Upper lobe of right lung (tissue), 1 donor: ENCODE results near the gene CCDC63. TPM values are rescaled to one million over a fixed set of nuclear protein-coding genes. Genes with fewer than 3 reads are reported as not detected.

Source experiments
- ATAC-seq: fragments of 200-7000 bp; cut with Tn5 transposase; one replicate; pipeline ENCODE4 v1.9.1; 2020; ENCODE audit warnings: mild to moderate bottlenecking, moderate library complexity
- DNase-seq: peaks from one replicate; pipeline ENCODE4 v3.0.0-alpha.2; 2020
- H3K27ac ChIP-seq: fragments of 200-600 bp; one replicate; pipeline ENCODE4 v1.8.0; 2022
- H3K27me3 ChIP-seq: fragments of 200-600 bp; one replicate; pipeline ENCODE4 v1.8.0; 2022; ENCODE audit warnings: mild to moderate bottlenecking
- H3K36me3 ChIP-seq: fragments of 200-600 bp; one replicate; pipeline ENCODE4 v1.8.0; 2022
- H3K4me1 ChIP-seq: fragments of 200-600 bp; one replicate; pipeline ENCODE4 v1.8.0; 2022
- H3K4me3 ChIP-seq: fragments of 200-600 bp; one replicate; pipeline ENCODE4 v1.8.0; 2022; ENCODE audit warnings: mild to moderate bottlenecking
- H3K9me3 ChIP-seq: fragments of 200-600 bp; one replicate; pipeline ENCODE4 v1.8.0; 2022
- intact Hi-C: fragments of 100-400 bp; cut with DNase I; formaldehyde crosslinking; loops from one replicate; pipeline ENCODE4 v1.11.0; 2022
- total RNA-seq: library from RNA; stranded (reverse); fragmentation: NEBNext Ultra II Directional; extraction: Animal tissue kit (Norgen Biotek cat#: 25700); gene quantifications from one replicate; pipeline ENCODE4 v1.2.1, GENCODE V29; 2021
- TF ChIP-seq, protein P1 (sequence below): fragments of 200-600 bp; IDR thresholded peaks from one replicate; pipeline ENCODE4 v1.8.0; 2022; ENCODE audit warnings: antibody characterized with exemption
- donor health status: DM: no; HTN: yes; CAD: no; lungs with severe emphysema.

The CCDC63 gene
- total RNA-seq, 1 donor from 2014 or later, result not detected

DNA sequence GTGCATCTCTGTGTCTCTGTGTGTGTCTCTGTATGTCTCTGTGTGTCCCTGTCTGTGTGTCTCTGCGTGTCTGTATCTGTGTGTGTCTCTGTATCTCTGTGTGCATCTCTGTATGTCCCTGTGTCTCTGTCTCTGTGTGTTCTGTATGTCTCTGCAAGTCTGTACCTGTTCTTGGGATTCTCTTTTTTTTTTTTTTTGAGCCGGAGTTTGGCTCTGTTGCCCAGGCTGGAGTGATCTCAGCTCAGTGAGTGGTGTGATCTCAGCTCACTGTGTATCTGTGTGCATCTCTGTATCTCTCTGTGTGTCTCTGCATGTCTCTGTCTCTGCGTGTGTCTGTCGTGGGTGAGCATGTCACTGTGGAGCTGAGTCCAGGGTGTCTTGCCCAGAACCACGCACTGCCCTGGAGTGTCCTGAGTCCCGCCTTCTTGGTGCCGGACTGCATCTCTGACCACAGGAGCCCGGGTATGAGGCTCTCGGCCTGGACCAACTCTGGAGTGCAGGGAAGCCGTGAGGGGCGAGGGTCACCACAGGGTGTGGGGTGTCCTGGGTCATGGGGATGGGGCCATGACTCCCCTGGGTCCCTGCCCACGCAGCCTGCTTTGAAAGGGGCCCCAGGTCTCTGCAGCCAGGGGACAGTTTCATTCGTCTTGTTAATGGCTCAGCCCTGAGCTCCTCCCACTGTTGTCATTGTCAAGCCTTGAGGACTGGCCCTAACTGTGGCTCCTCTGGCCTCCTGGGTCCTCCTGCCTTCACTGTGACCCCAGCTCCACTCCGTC, 61.8 kb downstream of the CCDC63 start:
- DNase-seq, result no peak
- ATAC-seq, result no peak

DNA sequence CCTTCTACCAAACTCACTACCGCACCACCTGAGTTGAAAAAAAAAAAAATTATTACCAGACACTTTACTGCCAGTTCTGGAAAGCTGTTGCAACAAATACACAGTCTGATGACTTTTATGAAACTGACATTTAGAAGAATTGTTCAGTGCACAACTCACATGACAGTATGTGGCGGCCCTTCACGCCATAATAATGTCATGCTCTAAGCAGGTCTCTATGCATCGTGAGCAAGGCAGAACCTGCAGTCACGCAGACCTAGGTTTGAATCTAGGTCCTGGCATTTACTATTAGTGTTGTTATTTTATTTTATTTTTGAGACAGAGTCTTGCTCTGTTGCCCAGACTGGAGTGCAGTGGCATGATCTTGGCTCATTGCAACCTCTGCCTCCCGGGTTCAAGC, 65.5 kb downstream of the CCDC63 start:
- TF ChIP-seq, protein P1, sequence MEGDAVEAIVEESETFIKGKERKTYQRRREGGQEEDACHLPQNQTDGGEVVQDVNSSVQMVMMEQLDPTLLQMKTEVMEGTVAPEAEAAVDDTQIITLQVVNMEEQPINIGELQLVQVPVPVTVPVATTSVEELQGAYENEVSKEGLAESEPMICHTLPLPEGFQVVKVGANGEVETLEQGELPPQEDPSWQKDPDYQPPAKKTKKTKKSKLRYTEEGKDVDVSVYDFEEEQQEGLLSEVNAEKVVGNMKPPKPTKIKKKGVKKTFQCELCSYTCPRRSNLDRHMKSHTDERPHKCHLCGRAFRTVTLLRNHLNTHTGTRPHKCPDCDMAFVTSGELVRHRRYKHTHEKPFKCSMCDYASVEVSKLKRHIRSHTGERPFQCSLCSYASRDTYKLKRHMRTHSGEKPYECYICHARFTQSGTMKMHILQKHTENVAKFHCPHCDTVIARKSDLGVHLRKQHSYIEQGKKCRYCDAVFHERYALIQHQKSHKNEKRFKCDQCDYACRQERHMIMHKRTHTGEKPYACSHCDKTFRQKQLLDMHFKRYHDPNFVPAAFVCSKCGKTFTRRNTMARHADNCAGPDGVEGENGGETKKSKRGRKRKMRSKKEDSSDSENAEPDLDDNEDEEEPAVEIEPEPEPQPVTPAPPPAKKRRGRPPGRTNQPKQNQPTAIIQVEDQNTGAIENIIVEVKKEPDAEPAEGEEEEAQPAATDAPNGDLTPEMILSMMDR, result no peak
- ATAC-seq, result no peak

More for the DNA sequence above, 61.8 kb downstream of the CCDC63 start:
- no peaks in the 10 kb centered on the region for H3K4me1 ChIP-seq
- H3K36me3 ChIP-seq, result no peaks in the 10 kb centered on the region
- peaks cover 9% of the 10 kb centered on the region for H3K27me3 ChIP-seq
- intact Hi-C loops, result no loop called here
- TF ChIP-seq, protein P1, result no peak
- H3K9me3 ChIP-seq, result no peaks in the 10 kb centered on the region
- H3K27ac ChIP-seq, result no peak overlapping the region
- no peak overlapping the region for H3K4me3 ChIP-seq

DNA sequence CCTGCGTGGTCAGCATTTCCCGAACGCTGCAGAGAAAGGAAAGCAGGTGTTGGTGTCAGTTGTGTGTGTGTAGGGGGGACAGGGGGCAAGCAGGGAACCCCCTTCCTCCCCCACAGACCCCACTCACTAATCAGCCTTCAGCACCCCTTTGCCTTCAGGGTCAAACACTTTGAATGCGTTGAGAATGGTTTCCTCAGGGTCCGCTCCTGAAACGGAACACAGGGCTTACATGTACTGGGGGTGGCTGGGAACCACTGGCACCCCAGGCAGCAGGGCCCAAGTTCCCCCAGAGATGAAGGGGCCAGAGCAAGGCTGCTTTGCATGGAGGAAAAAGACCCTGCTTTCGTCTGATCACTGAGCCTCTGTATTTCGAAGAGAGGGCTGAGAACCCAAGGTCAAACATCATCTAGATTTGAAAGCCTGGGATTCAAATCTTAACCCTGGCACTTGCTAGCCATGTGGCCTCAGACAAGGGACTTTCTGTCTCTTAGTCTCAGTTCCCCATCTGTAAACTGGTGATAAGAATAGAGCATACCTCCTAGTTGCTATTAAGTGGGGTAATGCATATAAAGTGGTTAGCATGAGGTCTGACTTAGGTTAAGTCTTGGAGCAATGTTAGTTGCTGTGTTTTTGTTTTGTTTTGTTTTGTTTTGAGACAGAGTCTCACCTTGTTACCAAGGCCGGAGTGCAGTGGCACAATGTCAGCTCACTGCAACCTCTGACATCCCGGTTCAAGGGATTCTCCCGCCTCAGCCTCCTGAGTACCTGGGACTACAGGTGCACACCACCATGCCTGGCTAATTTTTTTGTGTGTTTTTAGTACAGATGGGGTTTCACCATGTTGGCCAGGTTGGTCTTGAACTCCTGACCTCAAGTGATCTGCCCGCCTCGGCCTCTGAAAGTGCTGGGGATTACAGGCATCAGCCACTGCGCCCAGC, 66.6 kb downstream of the CCDC63 start:
- TF ChIP-seq, protein P1, result no peak

More for the DNA sequence above, 65.5 kb downstream of the CCDC63 start:
- intact Hi-C loops, result no loop called here
- Histone ChIP-seq H3K27ac (no peak overlapping the region), H3K4me1 (no peaks in the 10 kb centered on the region), H3K9me3 (no peaks in the 10 kb centered on the region), H3K36me3 (no peaks in the 10 kb centered on the region), H3K4me3 (no peak overlapping the region), H3K27me3 (peaks cover 5% of the 10 kb centered on the region)
- no peak for DNase-seq

DNA sequence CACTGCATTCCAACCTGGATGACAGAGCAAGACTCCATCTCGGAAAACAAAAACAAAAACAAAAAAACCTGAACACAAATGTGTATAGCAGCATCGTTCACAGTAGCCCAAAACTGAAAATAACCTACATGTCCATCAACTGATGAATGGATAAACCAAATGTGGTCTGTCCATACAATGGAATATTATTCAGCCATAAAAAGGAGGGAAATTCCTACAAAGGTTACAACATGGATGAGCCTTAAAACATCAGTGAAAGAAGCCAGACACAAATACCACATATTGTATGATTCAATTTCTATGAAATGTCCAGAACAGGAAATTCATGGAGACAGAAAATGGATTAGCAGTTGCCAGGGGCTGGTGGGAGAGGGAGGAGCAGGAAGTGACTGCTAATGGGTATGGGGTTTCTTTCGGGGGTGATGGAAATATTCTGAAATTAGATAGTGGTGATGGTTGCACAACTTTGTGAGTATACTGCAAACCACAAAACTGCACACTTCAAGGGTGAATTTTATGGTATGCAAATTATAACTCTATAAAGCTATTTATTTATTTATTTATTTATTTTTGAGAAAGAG, 69.6 kb downstream of the CCDC63 start:
- H3K4me1 ChIP-seq, result no peaks in the 10 kb centered on the region
- H3K27ac ChIP-seq, result no peak overlapping the region
- no peaks in the 10 kb centered on the region for H3K9me3 ChIP-seq
- intact Hi-C loops, result no loop called here
- DNase-seq (no peak), ATAC-seq (no peak)
- H3K36me3 ChIP-seq, result no peaks in the 10 kb centered on the region
- no peaks in the 10 kb centered on the region for H3K27me3 ChIP-seq
- TF ChIP-seq, protein P1, result no peak
- H3K4me3 ChIP-seq, result no peak overlapping the region

More for the DNA sequence above, 66.6 kb downstream of the CCDC63 start:
- Histone ChIP-seq H3K9me3 (no peaks in the 10 kb centered on the region), H3K36me3 (no peaks in the 10 kb centered on the region), H3K4me3 (no peak overlapping the region), H3K4me1 (no peaks in the 10 kb centered on the region), H3K27ac (no peak overlapping the region), H3K27me3 (no peaks in the 10 kb centered on the region)
- DNase-seq (no peak), ATAC-seq (no peak)
- intact Hi-C loops, result no loop called here

DNA sequence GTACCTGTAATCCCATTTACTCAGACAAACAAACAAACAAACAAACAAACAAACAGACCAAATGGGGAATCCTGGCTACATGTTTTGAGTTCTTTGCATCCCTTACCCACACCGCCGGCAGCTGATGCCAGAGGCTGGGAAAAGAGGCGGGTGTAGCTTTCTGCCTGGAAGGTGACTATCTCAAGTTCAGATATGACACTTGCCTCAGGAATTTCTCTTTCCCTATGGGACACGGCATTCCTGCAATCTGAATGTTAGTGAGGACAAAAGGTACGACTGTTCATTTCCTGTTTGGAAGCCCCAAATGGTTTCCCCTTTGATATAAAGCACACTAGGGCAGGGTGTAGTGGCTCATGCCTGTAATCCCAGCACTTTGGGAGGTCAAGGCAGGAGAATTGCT, 70.7 kb downstream of the CCDC63 start:
- Histone ChIP-seq H3K4me1 (no peaks in the 10 kb centered on the region), H3K4me3 (no peak overlapping the region), H3K27ac (no peak overlapping the region), H3K36me3 (no peaks in the 10 kb centered on the region), H3K9me3 (no peaks in the 10 kb centered on the region), H3K27me3 (no peaks in the 10 kb centered on the region)
- intact Hi-C loops, result no loop called here
- no peak for ATAC-seq
- TF ChIP-seq, protein P1, result no peak
- no peak for DNase-seq
